HCT116 (cell line): ENCODE measurements around the gene MAPK10. TPM values are rescaled to one million over a fixed set of nuclear protein-coding genes. Genes with fewer than 3 reads are reported as not detected.

Experiments used
- ATAC-seq: fragments of 200-7000 bp; cut with Tn5 transposase; 2 replicates; pipeline ENCODE4 v1.9.1; 2020; ENCODE audit warnings: mild to moderate bottlenecking, moderate library complexity
- BruUV-seq: library from RNA; stranded (reverse); fragments of 400-500 nt; replicated peaks from 2 replicates; lab custom pipeline; 2021; lab: Mats Ljungman, UMichigan
- CTCF ChIA-PET: fragments of 300-600 bp; sonication (Branson Sonifier 250); formaldehyde crosslinking; loops from one replicate; lab custom pipeline; 2021; ENCODE audit warnings: antibody characterized with exemption; lab: Charles Lee
- POLR2A ChIA-PET: fragments of 300-600, 350-600 bp; sonication (Branson Sonifier 250); formaldehyde crosslinking; loops from one replicate; lab custom pipeline; 2021; ENCODE audit warnings: antibody characterized with exemption; lab: Charles Lee
- RAD21 ChIA-PET, 2 experiments: fragments of 300-600 bp; sonication (Branson Sonifier 250); formaldehyde crosslinking; loops; one replicate each; lab custom pipeline; 2023; ENCODE audit warnings: low total read pairs in 2 of 2; ENCODE audit not compliant: uncharacterized antibody in 2 of 2, unreplicated experiment in 2 of 2, low non-redundant PET in 1 of 2; lab: Charles Lee
- DNase-seq: peaks from one replicate; pipeline ENCODE4 v3.0.0-alpha.2; 2010; ENCODE audit warnings: low read depth, low spot score
- H2AFZ ChIP-seq: fragments of 200-600 bp; shearing (Covaris generic), sonication (generic); 2 replicates; pipeline ENCODE4 v1.6.1; 2017; ENCODE audit warnings: low read depth, mixed run types, mixed read lengths, antibody characterized with exemption, low read length; ENCODE audit not compliant: poor library complexity, severe bottlenecking
- H3K27ac ChIP-seq: 2 replicates; pipeline ENCODE4 v1.5.1; 2012; ENCODE audit warnings: low read depth, low read length
- H3K27me3 ChIP-seq: fragments of 200-600 bp; sonication (generic); 2 replicates; pipeline ENCODE4 v1.6.1; 2016; ENCODE audit warnings: mixed run types, low read length, mixed read lengths; ENCODE audit not compliant: insufficient read depth
- H3K36me3 ChIP-seq, 2 experiments: fragments of 200-500 bp in 1 of 2; fragments of 200-600 bp in 1 of 2; sonication (Bioruptor generic) in 1 of 2; sonication (generic) in 1 of 2; 2 replicates each; pipeline versions ENCODE4 v1.5.1 to v1.6.1; 2014 to 2016; ENCODE audit warnings: low read length in 2 of 2, inconsistent platforms in 1 of 2, mixed read lengths in 1 of 2, mixed run types in 1 of 2; ENCODE audit not compliant: insufficient read depth in 2 of 2, control insufficient read depth in 1 of 2
- H3K4me1 ChIP-seq, 2 experiments: fragments of 200-600 bp in 1 of 2; sonication (generic) in 1 of 2; 2 replicates each; pipeline versions ENCODE4 v1.5.1 to v1.6.1; 2012 to 2017; ENCODE audit warnings: low read length in 2 of 2, inconsistent platforms in 1 of 2, mild to moderate bottlenecking in 1 of 2, mixed read lengths in 1 of 2, mixed run types in 1 of 2, moderate library complexity in 1 of 2; ENCODE audit not compliant: insufficient read depth in 2 of 2, control insufficient read depth in 1 of 2
- H3K4me2 ChIP-seq: fragments of 200-600 bp; sonication (generic); 2 replicates; pipeline ENCODE4 v1.6.1; 2017; ENCODE audit warnings: mixed run types, low read length, mixed read lengths
- H3K4me3 ChIP-seq, 2 experiments: fragments of 200-600 bp in 1 of 2; sonication (generic) in 1 of 2; replicated peaks in 1 of 2; 2 replicates each; pipeline ENCODE4 v1.5.1; 2011 to 2016; ENCODE audit warnings: low read length in 2 of 2, control low read depth in 1 of 2, low read depth in 1 of 2, mild to moderate bottlenecking in 1 of 2, mixed read lengths in 1 of 2, mixed run types in 1 of 2
- H3K79me2 ChIP-seq: fragments of 200-600 bp; sonication (generic); 2 replicates; pipeline ENCODE4 v1.6.1; 2017; ENCODE audit warnings: mild to moderate bottlenecking, mixed run types, low read length, moderate library complexity, mixed read lengths; ENCODE audit not compliant: insufficient read depth
- H3K9ac ChIP-seq: fragments of 200-600 bp; sonication (generic); 2 replicates; pipeline ENCODE4 v1.6.1; 2016; ENCODE audit warnings: low read length, mixed read lengths
- H3K9me2 ChIP-seq: fragments of 200-600 bp; sonication (generic), shearing (Covaris generic); 2 replicates; pipeline ENCODE4 v1.6.1; 2017; ENCODE audit warnings: mixed run types, mild to moderate bottlenecking, moderate library complexity; ENCODE audit not compliant: insufficient read depth
- H3K9me3 ChIP-seq, 2 experiments: fragments of 200-500 bp in 1 of 2; fragments of 200-600 bp in 1 of 2; sonication (Bioruptor generic) in 1 of 2; sonication (generic) in 1 of 2; 2 replicates each; pipeline ENCODE4 v1.6.1; 2014 to 2017; ENCODE audit warnings: low read length in 2 of 2, mixed read lengths in 2 of 2, inconsistent platforms in 1 of 2, low read depth in 1 of 2, mild to moderate bottlenecking in 1 of 2, mixed run types in 1 of 2, moderate library complexity in 1 of 2; ENCODE audit not compliant: control insufficient read depth in 1 of 2, insufficient read depth in 1 of 2
- H4K20me1 ChIP-seq: fragments of 200-600 bp; sonication (generic), shearing (Covaris generic); 2 replicates; pipeline ENCODE4 v1.6.1; 2017; ENCODE audit warnings: mixed run types, mild to moderate bottlenecking, moderate library complexity; ENCODE audit not compliant: insufficient read depth
- ATF3 ChIP-seq: IDR thresholded peaks from 2 replicates; pipeline ENCODE4 v1.6.1; 2012
- CBX3 ChIP-seq: IDR thresholded peaks from 2 replicates; pipeline ENCODE4 v1.6.1; 2012; ENCODE audit warnings: low read depth
- EZH2phosphoT487 ChIP-seq: fragments of 200-600 bp; IDR thresholded peaks from 2 replicates; pipeline ENCODE4 v1.6.1; 2018; ENCODE audit warnings: antibody characterized with exemption, borderline replicate concordance
- MAX ChIP-seq: IDR thresholded peaks from 2 replicates; pipeline ENCODE4 v1.6.1; 2012
- POLR2A ChIP-seq: IDR thresholded peaks from 2 replicates; pipeline ENCODE4 v1.7.0; 2011; ENCODE audit warnings: borderline replicate concordance; ENCODE audit not compliant: insufficient read depth, insufficient read length; ENCODE audit errors: extremely low read depth
- REST ChIP-seq: IDR thresholded peaks from 2 replicates; pipeline ENCODE4 v1.6.1; 2012; ENCODE audit warnings: low read depth
- SIN3A ChIP-seq: IDR thresholded peaks from 2 replicates; pipeline ENCODE4 v1.6.1; 2012; ENCODE audit warnings: low read depth
- SP1 ChIP-seq: IDR thresholded peaks from 2 replicates; pipeline ENCODE4 v1.6.1; 2012; ENCODE audit warnings: low read depth
- SRF ChIP-seq: IDR thresholded peaks from 2 replicates; pipeline ENCODE4 v1.6.1; 2012; ENCODE audit warnings: low read depth
- TCF7L2 ChIP-seq: IDR thresholded peaks from 2 replicates; pipeline ENCODE4 v1.7.0; 2011; ENCODE audit warnings: borderline replicate concordance, inconsistent platforms; ENCODE audit not compliant: insufficient read depth, insufficient read length; ENCODE audit errors: extremely low read depth
- ZFX ChIP-seq: fragments of 450-650 bp; IDR thresholded peaks from 2 replicates; pipeline ENCODE4 v1.6.1; 2017
- intact Hi-C: fragments of 100-400 bp; cut with micrococcal nuclease; formaldehyde crosslinking; loops from 2 replicates; pipeline ENCODE4 v1.10.0; 2022
- total RNA-seq: library from RNA; stranded (reverse); gene quantifications from one replicate; pipeline ENCODE4 v1.2.1, GENCODE V29; 2021; ENCODE audit not compliant: unreplicated experiment

The MAPK10 gene
- total RNA-seq, 1 experiment from 2014 or later: 0.52 TPM

GRCh38 chr4:86114563-86114962 lies 245.3 kb downstream of the MAPK10 start (continued):
- no peak for TF ChIP-seq REST
- no peak for TF ChIP-seq SRF
- no peak for TF ChIP-seq TCF7L2

- ChIA-PET POLR2A (no interaction called here), RAD21 (no interaction called here), CTCF (no interaction called here)
- intact Hi-C loops: no loop called here
- no peaks in the 10 kb centered on the region for H3K27me3 ChIP-seq
- H3K9ac ChIP-seq: no peak overlapping the region
- H3K79me2 ChIP-seq: no peaks in the 10 kb centered on the region
- H2AFZ ChIP-seq: no peak overlapping the region
- H4K20me1 ChIP-seq: no peaks in the 10 kb centered on the region
- TF ChIP-seq REST: no peak
- TF ChIP-seq SRF: no peak
- no peak for TF ChIP-seq SIN3A
- TF ChIP-seq CBX3: no peak
- TF ChIP-seq ATF3: no peak
- TF ChIP-seq SP1: no peak
- TF ChIP-seq EZH2phosphoT487: no peak
- TF ChIP-seq POLR2A: no peak
- TF ChIP-seq MAX: no peak
- no peak for TF ChIP-seq ZFX
- H3K36me3 ChIP-seq: no peaks in the 10 kb centered on the region
- ATAC-seq (no peak), DNase-seq (no peak)
- H3K9me2 ChIP-seq: no peaks in the 10 kb centered on the region
- H3K27ac ChIP-seq: no peak overlapping the region
- H3K4me3 ChIP-seq: no peak overlapping the region
- no TSS peak for BruUV-seq
- H3K4me1 ChIP-seq: no peaks in the 10 kb centered on the region
- no peak overlapping the region for H3K4me2 ChIP-seq
- H3K9me3 ChIP-seq: no peaks in the 10 kb centered on the region
Observed at GRCh38 chr4:86108834-86109233, 251.0 kb downstream of the MAPK10 start.
